Calu3 (cell line): ENCODE measurements around the gene MR1. TPM values are rescaled to one million over a fixed set of nuclear protein-coding genes. Genes with fewer than 3 reads are reported as not detected.

Experiments
- BruUV-seq: library from RNA; stranded (reverse); fragments of 400-500 nt; replicated peaks from 2 replicates; lab custom pipeline; 2021; lab: Mats Ljungman, UMichigan
- CTCF ChIA-PET: fragments of 300-600 bp; sonication (Branson Sonifier 250); formaldehyde crosslinking; loops from one replicate; lab custom pipeline; 2022; ENCODE audit warnings: antibody characterized with exemption; lab: Charles Lee
- DNase-seq: peaks from one replicate; pipeline ENCODE4 v3.0.0; 2022
- H3K27ac Mint-ChIP-seq: one replicate; pipeline ENCODE4 v1.8.0; 2022; ENCODE audit warnings: mixed read lengths; ENCODE audit not compliant: unreplicated experiment
- H3K27me3 Mint-ChIP-seq: one replicate; pipeline ENCODE4 v1.8.0; 2022; ENCODE audit warnings: mixed read lengths; ENCODE audit not compliant: unreplicated experiment
- H3K36me3 Mint-ChIP-seq: one replicate; pipeline ENCODE4 v1.8.0; 2022; ENCODE audit warnings: mild to moderate bottlenecking, moderate library complexity, mixed read lengths; ENCODE audit not compliant: insufficient read depth, unreplicated experiment
- H3K4me1 Mint-ChIP-seq: one replicate; pipeline ENCODE4 v1.8.0; 2022; ENCODE audit warnings: mild to moderate bottlenecking, low read depth, mixed read lengths; ENCODE audit not compliant: unreplicated experiment
- H3K4me3 Mint-ChIP-seq: one replicate; pipeline ENCODE4 v1.8.0; 2022; ENCODE audit warnings: mild to moderate bottlenecking, low read depth, moderate library complexity, mixed read lengths; ENCODE audit not compliant: unreplicated experiment
- H3K9me3 Mint-ChIP-seq: one replicate; pipeline ENCODE4 v1.8.0; 2022; ENCODE audit warnings: low read depth, mixed read lengths; ENCODE audit not compliant: unreplicated experiment
- CTCF ChIP-seq: fragments of 200-600 bp; IDR thresholded peaks from one replicate; pipeline ENCODE4 v1.8.0; 2022; ENCODE audit warnings: antibody characterized with exemption; ENCODE audit not compliant: unreplicated experiment
- intact Hi-C: fragments of 100-400 bp; cut with micrococcal nuclease; formaldehyde crosslinking; loops from one replicate; pipeline ENCODE4 v1.10.0; 2022; ENCODE audit not compliant: unreplicated experiment
- total RNA-seq: library from RNA; stranded (reverse); gene quantifications from 2 replicates; pipeline ENCODE4 v1.2.3, GENCODE V29; 2022

Gene MR1
- total RNA-seq, 1 experiment from 2014 or later: 10.0 TPM

DNA sequence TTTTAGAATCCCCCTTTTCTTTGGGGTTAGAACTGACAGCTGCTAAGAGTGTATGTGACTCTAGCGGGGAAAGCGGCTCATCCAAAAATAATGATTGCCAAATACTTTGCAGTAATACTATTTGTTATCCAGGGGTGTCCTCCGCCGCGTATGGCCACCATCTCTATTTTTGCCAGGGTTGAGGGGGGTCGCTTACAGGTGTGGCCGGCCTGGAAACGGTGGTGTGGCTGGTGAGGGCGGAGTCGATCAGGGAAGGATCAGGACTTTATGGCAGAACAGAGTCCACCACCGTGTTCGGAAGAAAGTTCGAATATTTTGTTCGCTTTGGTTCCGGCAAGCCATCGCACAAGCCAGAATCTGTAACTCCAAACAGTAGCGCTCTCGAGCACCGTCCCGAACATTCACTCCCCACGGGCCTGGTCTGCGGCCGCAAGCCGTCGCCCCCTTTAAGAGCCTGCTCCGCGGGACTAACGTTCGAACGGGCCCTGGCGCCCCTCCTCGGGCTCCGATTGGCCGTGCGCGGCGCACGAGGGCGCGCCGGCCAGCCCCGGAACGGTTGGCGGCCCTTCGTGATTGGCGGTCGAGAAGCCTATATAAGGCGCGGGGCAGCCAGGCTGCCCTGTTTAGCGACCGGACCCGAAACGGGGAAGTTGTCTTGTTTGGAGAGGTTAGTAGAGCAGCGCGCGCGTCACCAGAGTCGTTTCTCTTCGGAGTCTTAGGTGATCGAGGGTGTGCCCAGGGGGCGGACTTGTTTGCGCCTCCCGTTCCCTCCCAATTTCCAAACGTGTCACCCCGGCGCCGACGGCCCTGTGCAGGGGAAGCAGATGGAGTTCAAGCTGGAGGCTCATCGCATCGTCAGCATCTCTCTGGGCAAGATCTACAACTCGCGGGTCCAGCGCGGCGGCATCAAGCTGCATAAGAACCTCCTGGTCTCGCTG is 54.6 kb downstream of the MR1 start, which contains the start of gene IER5:
Gene IER5 (plus strand): TSS at position 622 of the 938 bp plus-strand sequence. CDS start 203 bp downstream, at position 825.
- intact Hi-C loops: loop anchor here (1.0 kb wide), 1 partner anchor 54 kb away; no protein-coding TSS in a partner anchor
- TF ChIP-seq CTCF: no peak
- peak within 1 kb of the TSS; percentile 97 for H3K27ac Mint-ChIP-seq
- CTCF ChIA-PET: interaction anchor here (0.9 to 1.0 kb wide), 2 partner anchors 9 to 53 kb away, joined by 4 read pairs; no protein-coding TSS in a partner anchor
- H3K9me3 Mint-ChIP-seq: no peaks in the 10 kb centered on the region
- peaks cover 26% of the 10 kb centered on the region for H3K4me1 Mint-ChIP-seq
- TSS peak; percentile 73 for BruUV-seq
- peaks cover 42% of the 10 kb centered on the region for H3K36me3 Mint-ChIP-seq
- no peaks in the 10 kb centered on the region for H3K27me3 Mint-ChIP-seq
- H3K4me3 Mint-ChIP-seq: peak within 1 kb of the TSS; percentile 93
- DNase-seq: peak; percentile 97

DNA sequence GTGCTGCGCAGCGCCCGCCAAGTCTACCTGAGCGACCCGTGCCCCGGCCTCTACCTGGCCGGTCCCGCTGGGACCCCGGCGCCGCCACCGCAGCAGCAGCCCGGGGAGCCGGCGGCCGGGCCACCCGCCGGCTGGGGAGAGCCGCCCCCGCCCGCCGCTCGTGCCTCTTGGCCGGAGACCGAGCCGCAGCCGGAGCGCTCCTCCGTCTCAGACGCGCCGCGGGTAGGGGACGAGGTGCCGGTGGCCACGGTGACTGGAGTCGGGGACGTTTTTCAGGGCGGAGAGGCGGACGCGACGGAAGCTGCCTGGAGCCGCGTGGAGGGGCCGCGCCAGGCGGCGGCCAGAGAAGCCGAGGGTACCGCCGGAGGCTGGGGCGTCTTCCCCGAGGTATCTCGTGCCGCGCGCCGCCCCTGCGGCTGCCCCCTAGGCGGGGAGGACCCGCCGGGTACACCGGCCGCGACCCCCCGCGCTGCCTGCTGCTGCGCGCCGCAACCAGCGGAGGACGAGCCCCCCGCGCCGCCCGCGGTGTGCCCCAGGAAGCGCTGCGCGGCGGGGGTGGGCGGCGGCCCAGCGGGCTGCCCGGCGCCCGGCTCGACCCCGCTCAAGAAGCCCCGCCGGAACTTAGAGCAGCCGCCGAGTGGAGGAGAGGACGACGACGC is 55.4 kb downstream of the MR1 start:
- Mint-ChIP-seq H3K9me3 (no peaks in the 10 kb centered on the region), H3K27me3 (no peaks in the 10 kb centered on the region), H3K27ac (peak overlapping the region; percentile 97), H3K36me3 (peaks cover 42% of the 10 kb centered on the region), H3K4me3 (peak overlapping the region; percentile 93), H3K4me1 (peaks cover 26% of the 10 kb centered on the region)
- CTCF ChIA-PET: interaction anchor here (0.9 to 1.0 kb wide), 2 partner anchors 8 to 52 kb away, joined by 4 read pairs; no protein-coding TSS in a partner anchor
- peak; percentile 46 for DNase-seq
- intact Hi-C loops: no loop called here
- TF ChIP-seq CTCF: no peak
- no TSS peak for BruUV-seq

DNA sequence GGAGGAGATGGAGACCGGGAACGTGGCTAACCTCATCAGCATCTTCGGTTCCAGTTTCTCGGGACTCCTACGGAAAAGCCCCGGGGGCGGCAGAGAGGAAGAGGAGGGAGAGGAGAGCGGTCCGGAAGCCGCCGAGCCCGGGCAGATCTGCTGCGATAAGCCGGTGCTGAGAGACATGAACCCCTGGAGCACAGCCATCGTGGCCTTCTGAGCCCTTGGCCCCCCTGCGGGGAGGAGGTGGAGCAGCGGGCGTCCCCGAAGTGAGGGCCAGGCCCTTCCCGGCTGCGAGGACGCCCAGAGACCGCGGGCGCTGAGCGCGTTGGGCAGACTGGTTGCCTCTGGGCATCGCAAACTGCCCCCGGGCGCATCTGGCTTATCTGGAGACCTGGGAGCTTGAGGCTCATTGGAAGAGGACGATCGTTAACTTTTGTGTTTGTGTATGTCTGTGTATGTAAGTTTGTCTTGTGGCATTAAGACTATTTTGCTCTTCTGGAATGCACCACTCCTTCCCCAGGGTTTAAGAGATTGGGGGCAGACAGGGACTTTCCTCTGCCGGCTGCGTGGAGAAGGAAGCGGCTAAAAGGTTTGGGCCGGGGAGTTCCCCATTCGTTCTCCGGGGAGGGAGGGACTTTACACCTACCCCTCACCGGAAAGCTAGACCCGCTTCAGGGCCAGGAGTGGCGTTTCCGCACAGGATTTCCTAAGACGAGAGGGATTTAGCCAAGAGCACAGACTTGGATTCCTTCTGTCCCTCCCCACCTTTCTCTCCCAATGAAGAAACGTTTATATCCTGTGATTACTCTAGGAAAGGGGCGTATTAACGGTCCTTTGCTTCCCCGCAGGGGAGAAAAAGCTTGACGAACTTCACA is 56.1 kb downstream of the MR1 start:
- intact Hi-C loops: loop anchor here (2.0 kb wide), 1 partner anchor 15 kb away; no protein-coding TSS in a partner anchor
- TSS peak; percentile 53 for BruUV-seq
- DNase-seq: peak; percentile 64
- TF ChIP-seq CTCF: no peak
- CTCF ChIA-PET: interaction anchor here (0.8 to 1.7 kb wide), 10 partner anchors 10 to 208 kb away, joined by 3 to 10 read pairs (median 4); no protein-coding TSS in a partner anchor
- no peaks in the 10 kb centered on the region for H3K9me3 Mint-ChIP-seq
- peaks cover 26% of the 10 kb centered on the region for H3K4me1 Mint-ChIP-seq
- peaks cover 42% of the 10 kb centered on the region for H3K36me3 Mint-ChIP-seq
- peak overlapping the region; percentile 90 for H3K27ac Mint-ChIP-seq
- no peaks in the 10 kb centered on the region for H3K27me3 Mint-ChIP-seq
- peak overlapping the region; percentile 93 for H3K4me3 Mint-ChIP-seq
